SK-N-SH treated with all-trans-retinoic acid at 6 μM for 48 hours (cell line): ENCODE measurements around the gene P2RX4.

ENCODE experiments used
- ATAC-seq: fragments of 200-7000 bp; cut with Tn5 transposase; 3 replicates; pipeline ENCODE4 v1.9.1; 2020; ENCODE audit warnings: mild to moderate bottlenecking, moderate library complexity
- ARNTL ChIP-seq: fragments of 450-650 bp; formaldehyde crosslinking; IDR thresholded peaks from 2 replicates; pipeline ENCODE4 v1.5.0; 2020; ENCODE audit warnings: low read depth, mild to moderate bottlenecking, moderate library complexity, borderline replicate concordance
- BACH2 ChIP-seq: fragments of 250-450 bp; sonication (Bioruptor Pico); IDR thresholded peaks from 2 replicates; pipeline ENCODE4 v1.9.0; 2021; ENCODE audit warnings: mild to moderate bottlenecking, borderline replicate concordance
- CREB5 ChIP-seq: fragments of 250-450 bp; sonication (Bioruptor Pico); IDR thresholded peaks from 2 replicates; pipeline ENCODE4 v1.5.1; 2020; ENCODE audit warnings: low read depth, mild to moderate bottlenecking, moderate library complexity
- CSDC2 ChIP-seq: fragments of 250-450 bp; sonication (Bioruptor Pico); IDR thresholded peaks from 2 replicates; pipeline ENCODE4 v1.5.0; 2020; ENCODE audit warnings: mild to moderate bottlenecking, moderate library complexity
- CSRNP3 ChIP-seq: fragments of 250-450 bp; sonication (Bioruptor Pico); IDR thresholded peaks from 2 replicates; pipeline ENCODE4 v1.5.1; 2021; ENCODE audit warnings: mild to moderate bottlenecking, moderate library complexity
- ESRRG ChIP-seq: fragments of 250-450 bp; sonication (Bioruptor Pico); IDR thresholded peaks from 2 replicates; pipeline ENCODE4 v1.6.1; 2021; ENCODE audit warnings: mild to moderate bottlenecking
- GLIS3 ChIP-seq: fragments of 250-450 bp; sonication (Bioruptor Pico); IDR thresholded peaks from 2 replicates; pipeline ENCODE4 v1.5.0; 2020; ENCODE audit warnings: mild to moderate bottlenecking, moderate library complexity
- OSR1 ChIP-seq: fragments of 250-450 bp; sonication (Bioruptor Pico); IDR thresholded peaks from 2 replicates; pipeline ENCODE4 v1.8.0; 2022; ENCODE audit warnings: moderate library complexity, mild to moderate bottlenecking, inconsistent platforms
- PATZ1 ChIP-seq: fragments of 250-450 bp; sonication (Bioruptor Pico); IDR thresholded peaks from 2 replicates; pipeline ENCODE4 v1.8.0; 2020; ENCODE audit warnings: mild to moderate bottlenecking, moderate library complexity, borderline replicate concordance
- POU6F1 ChIP-seq: fragments of 250-450 bp; sonication (Bioruptor Pico); IDR thresholded peaks from 2 replicates; pipeline ENCODE4 v1.8.0; 2021; ENCODE audit warnings: low read depth, mild to moderate bottlenecking, moderate library complexity, borderline replicate concordance
- PPARA ChIP-seq: fragments of 250-450 bp; sonication (Bioruptor Pico); IDR thresholded peaks from 2 replicates; pipeline ENCODE4 v1.5.0; 2020; ENCODE audit warnings: mild to moderate bottlenecking, borderline replicate concordance
- SNAI2 ChIP-seq: fragments of 250-450 bp; sonication (Bioruptor Pico); IDR thresholded peaks from 2 replicates; pipeline ENCODE4 v1.5.0; 2020; ENCODE audit warnings: mild to moderate bottlenecking, moderate library complexity
- TCF4 ChIP-seq: fragments of 250-450 bp; sonication (Bioruptor Pico); IDR thresholded peaks from 2 replicates; pipeline ENCODE4 v1.8.0; 2021; ENCODE audit warnings: mild to moderate bottlenecking, moderate library complexity, borderline replicate concordance
- TOX ChIP-seq: fragments of 250-450 bp; sonication (Bioruptor Pico); IDR thresholded peaks from 2 replicates; pipeline ENCODE4 v1.8.0; 2021; ENCODE audit warnings: mild to moderate bottlenecking, moderate library complexity, borderline replicate concordance
- TSHZ2 ChIP-seq: fragments of 250-450 bp; sonication (Bioruptor Pico); IDR thresholded peaks from 2 replicates; pipeline ENCODE4 v1.5.0; 2020; ENCODE audit warnings: mild to moderate bottlenecking, moderate library complexity
- ZC3H10 ChIP-seq: fragments of 250-450 bp; sonication (Bioruptor Pico); IDR thresholded peaks from 2 replicates; pipeline ENCODE4 v1.5.1; 2021; ENCODE audit warnings: mild to moderate bottlenecking, moderate library complexity
- ZFP3 ChIP-seq: fragments of 250-450 bp; sonication (Bioruptor Pico); IDR thresholded peaks from 2 replicates; pipeline ENCODE4 v1.5.0; 2020; ENCODE audit warnings: mild to moderate bottlenecking, moderate library complexity
- ZFP30 ChIP-seq: fragments of 450-650 bp; formaldehyde crosslinking; IDR thresholded peaks from 2 replicates; pipeline ENCODE4 v1.5.0; 2022; ENCODE audit warnings: mild to moderate bottlenecking, moderate library complexity
- ZNF565 ChIP-seq: fragments of 450-650 bp; formaldehyde crosslinking; conservative IDR thresholded peaks from 2 replicates; pipeline ENCODE4 v1.5.0; 2020; ENCODE audit warnings: low read depth, mild to moderate bottlenecking, moderate library complexity
- ZNF70 ChIP-seq: fragments of 450-650 bp; formaldehyde crosslinking; IDR thresholded peaks from 2 replicates; pipeline ENCODE4 v1.5.0; 2020; ENCODE audit warnings: mild to moderate bottlenecking, moderate library complexity
- ZNF8 ChIP-seq: fragments of 450-650 bp; formaldehyde crosslinking; IDR thresholded peaks from 2 replicates; pipeline ENCODE4 v1.5.0; 2020; ENCODE audit warnings: mild to moderate bottlenecking, moderate library complexity

P2RX4 gene

GRCh38 chr12:121166356-121166755 is 43.6 kb upstream of the P2RX4 start:
- no peak for ATAC-seq
- TF ChIP-seq ZNF70 = no peak
- no peak for TF ChIP-seq ZFP30 (CRISPR knock-in tag)
- TF ChIP-seq SNAI2 (CRISPR knock-in tag) = no peak
- no peak for TF ChIP-seq GLIS3 (CRISPR knock-in tag)
- no peak for TF ChIP-seq CREB5 (CRISPR knock-in tag)
- no peak for TF ChIP-seq OSR1 (CRISPR knock-in tag)
- TF ChIP-seq, all 23 proteins: peak for 0

- TF ChIP-seq CSRNP3 (CRISPR knock-in tag) (no peak), PATZ1 (CRISPR knock-in tag) (no peak), ZFP3 (CRISPR knock-in tag) (no peak), PPARA (CRISPR knock-in tag) (no peak), CREB5 (CRISPR knock-in tag) (no peak), TOX (no peak), ESRRG (CRISPR knock-in tag) (no peak), OSR1 (CRISPR knock-in tag) (no peak), ZNF8 (CRISPR knock-in tag) (no peak), ARNTL (CRISPR knock-in tag) (no peak), TCF4 (CRISPR knock-in tag) (no peak), ZC3H10 (no peak), ZFP30 (CRISPR knock-in tag) (no peak), ZNF70 (no peak), POU6F1 (no peak)
- ATAC-seq = no peak
Measured at GRCh38 chr12:121167232-121167820, 42.6 kb upstream of the P2RX4 start.

GRCh38 chr12:121167951-121168350 is 42.0 kb upstream of the P2RX4 start:
- ATAC-seq = no peak
- TF ChIP-seq TOX (no peak), TSHZ2 (CRISPR knock-in tag) (no peak), CSDC2 (no peak), TCF4 (CRISPR knock-in tag) (no peak), SNAI2 (CRISPR knock-in tag) (no peak), ZNF70 (no peak), CREB5 (CRISPR knock-in tag) (no peak), CSRNP3 (CRISPR knock-in tag) (no peak), ZNF8 (CRISPR knock-in tag) (no peak), ZFP30 (CRISPR knock-in tag) (no peak), BACH2 (CRISPR knock-in tag) (no peak), ZC3H10 (no peak), ZNF565 (no peak), GLIS3 (CRISPR knock-in tag) (no peak)
- TF ChIP-seq, all 23 proteins: peak for 0
